H9 (cell line): ENCODE results near the gene CMTM8. TPM values are rescaled to one million over a fixed set of nuclear protein-coding genes. Genes with fewer than 3 reads are reported as not detected.

Experiments used
- DNase-seq: peaks from one replicate; pipeline ENCODE4 v3.0.0-alpha.2; 2017
- H2AFZ ChIP-seq: one replicate; pipeline ENCODE4 v1.6.1; 2013; ENCODE audit warnings: mild to moderate bottlenecking, low read length, control low read depth, moderate library complexity
- H2AK5ac ChIP-seq: 2 replicates; pipeline ENCODE4 v1.6.1; 2013; ENCODE audit warnings: low read length, control low read depth, mixed read lengths; ENCODE audit not compliant: insufficient read length
- H2BK120ac ChIP-seq: one replicate; pipeline ENCODE4 v1.6.1; 2013; ENCODE audit warnings: low read depth, mild to moderate bottlenecking, low read length, control low read depth, inconsistent platforms; ENCODE audit not compliant: poor library complexity, severe bottlenecking
- H2BK12ac ChIP-seq: 2 replicates; pipeline ENCODE4 v1.6.1; 2013; ENCODE audit warnings: low read length, control low read depth, mixed read lengths, low read depth; ENCODE audit not compliant: insufficient read length
- H2BK15ac ChIP-seq: 2 replicates; pipeline ENCODE4 v1.6.1; 2013; ENCODE audit warnings: low read depth, low read length, control low read depth
- H2BK20ac ChIP-seq: one replicate; pipeline ENCODE4 v1.6.1; 2013; ENCODE audit warnings: low read depth, mild to moderate bottlenecking, low read length, control low read depth, inconsistent platforms; ENCODE audit not compliant: poor library complexity, severe bottlenecking
- H2BK5ac ChIP-seq: 2 replicates; pipeline ENCODE4 v1.6.1; 2013; ENCODE audit warnings: low read length, control low read depth, mixed read lengths; ENCODE audit not compliant: insufficient read length
- H3K14ac ChIP-seq: 2 replicates; pipeline ENCODE4 v1.6.1; 2013; ENCODE audit warnings: low read length, control low read depth; ENCODE audit not compliant: insufficient read depth
- H3K18ac ChIP-seq: 2 replicates; pipeline ENCODE4 v1.6.1; 2013; ENCODE audit warnings: low read depth, mild to moderate bottlenecking, mixed read lengths, low read length, control low read depth; ENCODE audit not compliant: insufficient read length
- H3K23ac ChIP-seq: 2 replicates; pipeline ENCODE4 v1.6.1; 2013; ENCODE audit warnings: low read length, control low read depth, mixed read lengths, low read depth; ENCODE audit not compliant: insufficient read length
- H3K23me2 ChIP-seq: 2 replicates; pipeline ENCODE4 v1.6.1; 2013; ENCODE audit warnings: low read depth, mild to moderate bottlenecking, mixed read lengths, low read length, control low read depth; ENCODE audit not compliant: insufficient read length, poor library complexity, severe bottlenecking
- H3K27ac ChIP-seq: 2 replicates; pipeline ENCODE4 v1.5.1; 2013; ENCODE audit warnings: low read length, control low read depth, mixed read lengths, low read depth; ENCODE audit not compliant: insufficient read length
- H3K27me3 ChIP-seq: 2 replicates; pipeline ENCODE4 v1.6.1; 2013; ENCODE audit warnings: low read length, control low read depth, inconsistent platforms; ENCODE audit not compliant: insufficient read depth
- H3K4ac ChIP-seq: 2 replicates; pipeline ENCODE4 v1.6.1; 2013; ENCODE audit warnings: low read depth, mild to moderate bottlenecking, control low read depth, inconsistent platforms, low read length, moderate library complexity
- H3K4me1 ChIP-seq: 2 replicates; pipeline ENCODE4 v1.6.1; 2013; ENCODE audit warnings: low read length, control low read depth, inconsistent platforms; ENCODE audit not compliant: insufficient read depth
- H3K4me2 ChIP-seq: 2 replicates; pipeline ENCODE4 v1.6.1; 2013; ENCODE audit warnings: low read length, control low read depth, mixed read lengths; ENCODE audit not compliant: insufficient read length, insufficient read depth
- H3K56ac ChIP-seq: 2 replicates; pipeline ENCODE4 v1.6.1; 2013; ENCODE audit warnings: low read depth, mild to moderate bottlenecking, mixed read lengths, low read length, control low read depth; ENCODE audit not compliant: insufficient read length
- H3K79me1 ChIP-seq: 2 replicates; pipeline ENCODE4 v1.6.1; 2013; ENCODE audit warnings: low read depth, mild to moderate bottlenecking, moderate library complexity, low read length, control low read depth, inconsistent platforms; ENCODE audit not compliant: insufficient read depth, poor library complexity, severe bottlenecking
- H3K79me2 ChIP-seq: 2 replicates; pipeline ENCODE4 v1.6.1; 2013; ENCODE audit warnings: low read length, control low read depth, inconsistent platforms; ENCODE audit not compliant: insufficient read depth
- H3K9ac ChIP-seq: 2 replicates; pipeline ENCODE4 v1.6.1; 2013; ENCODE audit warnings: low read length, control low read depth, mixed read lengths; ENCODE audit not compliant: insufficient read length; ENCODE audit errors: extremely low read depth
- H3K9me3 ChIP-seq: one replicate; pipeline ENCODE4 v1.6.1; 2013; ENCODE audit warnings: low read depth, low read length, inconsistent platforms; ENCODE audit not compliant: control insufficient read depth
- H3T11ph ChIP-seq: one replicate; pipeline ENCODE4 v1.6.1; 2013; ENCODE audit warnings: mild to moderate bottlenecking, low read length, control low read depth, inconsistent platforms
- H4K20me1 ChIP-seq: one replicate; pipeline ENCODE4 v1.6.1; 2013; ENCODE audit not compliant: control insufficient read depth, insufficient read length, insufficient read depth
- H4K5ac ChIP-seq: 2 replicates; pipeline ENCODE4 v1.6.1; 2013; ENCODE audit warnings: low read depth, mild to moderate bottlenecking, mixed read lengths, low read length, control low read depth; ENCODE audit not compliant: insufficient read length
- H4K8ac ChIP-seq: replicated peaks from 2 replicates; pipeline ENCODE4 v1.6.1; 2013; ENCODE audit warnings: low read length, control low read depth, mixed read lengths, low read depth; ENCODE audit not compliant: insufficient read length
- H4K91ac ChIP-seq: 2 replicates; pipeline ENCODE4 v1.6.1; 2013; ENCODE audit warnings: low read depth, mild to moderate bottlenecking, moderate library complexity, mixed read lengths, low read length, control low read depth; ENCODE audit not compliant: insufficient read length
- H3K27ac Mint-ChIP-seq, 3 experiments: 2 replicates in 2 of 3; 3 replicates in 1 of 3; pipeline ENCODE4 v1.8.0; 2020 to 2021; ENCODE audit warnings: mixed read lengths in 3 of 3, mild to moderate bottlenecking in 1 of 3, moderate library complexity in 1 of 3
- H3K27me3 Mint-ChIP-seq: 2 replicates; pipeline ENCODE4 v1.8.0; 2021; ENCODE audit warnings: low read depth, mild to moderate bottlenecking, moderate library complexity, mixed read lengths
- H3K36me3 Mint-ChIP-seq, 3 experiments: 2 replicates in 2 of 3; 3 replicates in 1 of 3; pipeline ENCODE4 v1.8.0; 2020 to 2021; ENCODE audit warnings: low read depth in 3 of 3, mixed read lengths in 3 of 3; ENCODE audit not compliant: insufficient read depth in 1 of 3
- H3K4me1 Mint-ChIP-seq, 2 experiments: 2 replicates each; pipeline ENCODE4 v1.8.0; 2020; ENCODE audit warnings: mixed read lengths in 2 of 2
- H3K4me3 Mint-ChIP-seq, 2 experiments: 2 replicates in 1 of 2; 3 replicates in 1 of 2; pipeline ENCODE4 v1.8.0; 2020 to 2021; ENCODE audit warnings: mild to moderate bottlenecking in 2 of 2, mixed read lengths in 2 of 2, moderate library complexity in 1 of 2
- H3K9me3 Mint-ChIP-seq, 2 experiments: 2 replicates in 1 of 2; 3 replicates in 1 of 2; pipeline ENCODE4 v1.8.0; 2020; ENCODE audit warnings: mild to moderate bottlenecking in 2 of 2, mixed read lengths in 2 of 2, moderate library complexity in 1 of 2
- CTCF ChIP-seq: fragments of 200-600 bp; sonication (generic); conservative IDR thresholded peaks from 3 replicates; pipeline ENCODE4 v1.8.0; 2021; ENCODE audit warnings: antibody characterized with exemption, mild to moderate bottlenecking
- WGBS: extraction: QIAGEN DNeasy Blood & Tissue Kit; methylation state at CpG from one replicate; pipeline ENCODE4 v1.1.7; 2013; ENCODE audit warnings: missing lambda C conversion rate, low lambda C conversion rate, mixed read lengths; ENCODE audit not compliant: insufficient read length; ENCODE audit errors: extremely low coverage; 5-methylcytosine and 5-hydroxymethylcytosine counted together
- total RNA-seq: library from RNA; stranded (reverse); gene quantifications from 2 replicates; pipeline ENCODE4 v1.2.1, GENCODE V29; 2021

The CMTM8 gene
- total RNA-seq, 1 experiment from 2014 or later: 4.0 TPM

GRCh38 chr3:32323604-32324003 lies 85.1 kb downstream of the CMTM8 start:
- no peak for DNase-seq
- no peak overlapping the region for H2BK12ac ChIP-seq
- Mint-ChIP-seq H3K4me3 (no peak overlapping the region), H3K27me3 (no peaks in the 10 kb centered on the region), H3K36me3 (no peaks in the 10 kb centered on the region; a peak in 1 of 7 replicates), H3K27ac (peak overlapping the region; percentile 27 to 76 (median 63); a peak in 1 of 7 replicates), H3K9me3 (no peaks in the 10 kb centered on the region), H3K4me1 (peaks cover 57 to 71% of the 10 kb centered on the region in 2 experiments)
- H2BK20ac ChIP-seq: no peak overlapping the region
- no peak overlapping the region for H3K18ac ChIP-seq
- H3K56ac ChIP-seq: no peak overlapping the region
- H2AK5ac ChIP-seq: no peak overlapping the region
- no peak overlapping the region for H3K9ac ChIP-seq
- no peak overlapping the region for H4K91ac ChIP-seq
- TF ChIP-seq CTCF: no peak
- no peaks in the 10 kb centered on the region for H3K27me3 ChIP-seq
- no peak overlapping the region for H2BK15ac ChIP-seq
- H3K79me2 ChIP-seq: no peaks in the 10 kb centered on the region
- H4K5ac ChIP-seq: no peak overlapping the region
- no peak overlapping the region for H2BK5ac ChIP-seq
- H3K4ac ChIP-seq: no peak overlapping the region
- no peak overlapping the region for H2BK120ac ChIP-seq
- no CpG with 5 or more reads among the region's 4 CpGs for WGBS
- no peaks in the 10 kb centered on the region for H3K23me2 ChIP-seq
- H4K8ac ChIP-seq: no peak overlapping the region
- no peak overlapping the region for H3K27ac ChIP-seq
- no peak overlapping the region for H3K14ac ChIP-seq
- no peak overlapping the region for H3K23ac ChIP-seq
- no peak overlapping the region for H3K4me2 ChIP-seq
- no peaks in the 10 kb centered on the region for H4K20me1 ChIP-seq
- H3K79me1 ChIP-seq: no peaks in the 10 kb centered on the region
- H3T11ph ChIP-seq: no peak overlapping the region
- H3K4me1 ChIP-seq: peaks cover 6% of the 10 kb centered on the region; the same call in 1 of the 2 replicates
- no peak overlapping the region for H2AFZ ChIP-seq
- H3K9me3 ChIP-seq: no peaks in the 10 kb centered on the region
